AG10803 (cell line): ENCODE data around the gene EYA4.
A peak's percentile ranks its signal among the peaks of the same experiment; 100 is the strongest.

Source experiments
- DNase-seq: peaks from one replicate; pipeline ENCODE4 v3.0.0; 2010; ENCODE audit warnings: low read depth
- H3K4me3 ChIP-seq: 2 replicates; pipeline ENCODE4 v1.5.1; 2011; ENCODE audit warnings: mild to moderate bottlenecking, low read length, control low read depth
- TF ChIP-seq, protein P1 (sequence below): conservative IDR thresholded peaks from 2 replicates; pipeline ENCODE4 v1.5.1; 2011; ENCODE audit warnings: mild to moderate bottlenecking, low read length, control low read depth, inconsistent platforms

Gene EYA4

DNA sequence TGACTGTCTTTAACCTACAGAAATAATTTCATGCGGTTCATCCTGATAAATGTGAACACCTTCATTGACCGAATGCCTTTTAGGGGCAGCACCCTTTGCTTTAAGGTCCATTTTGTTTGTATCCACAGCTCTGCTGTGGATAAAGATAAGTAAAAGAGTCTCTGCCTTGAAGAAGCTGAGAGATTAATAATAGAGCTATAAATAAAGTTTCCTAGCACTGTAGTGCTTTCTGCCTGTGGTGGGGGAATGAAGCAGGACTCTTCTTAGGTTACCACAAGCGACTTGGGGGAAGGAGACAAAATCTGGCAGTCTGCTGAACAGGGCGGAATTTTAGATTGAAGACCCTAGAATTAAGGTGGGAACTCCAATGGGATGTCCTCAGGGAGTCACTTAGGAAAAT lies 57.6 kb downstream of the EYA4 start:
- DNase-seq: no peak
- H3K4me3 ChIP-seq: no peak overlapping the region
- TF ChIP-seq, protein P1, sequence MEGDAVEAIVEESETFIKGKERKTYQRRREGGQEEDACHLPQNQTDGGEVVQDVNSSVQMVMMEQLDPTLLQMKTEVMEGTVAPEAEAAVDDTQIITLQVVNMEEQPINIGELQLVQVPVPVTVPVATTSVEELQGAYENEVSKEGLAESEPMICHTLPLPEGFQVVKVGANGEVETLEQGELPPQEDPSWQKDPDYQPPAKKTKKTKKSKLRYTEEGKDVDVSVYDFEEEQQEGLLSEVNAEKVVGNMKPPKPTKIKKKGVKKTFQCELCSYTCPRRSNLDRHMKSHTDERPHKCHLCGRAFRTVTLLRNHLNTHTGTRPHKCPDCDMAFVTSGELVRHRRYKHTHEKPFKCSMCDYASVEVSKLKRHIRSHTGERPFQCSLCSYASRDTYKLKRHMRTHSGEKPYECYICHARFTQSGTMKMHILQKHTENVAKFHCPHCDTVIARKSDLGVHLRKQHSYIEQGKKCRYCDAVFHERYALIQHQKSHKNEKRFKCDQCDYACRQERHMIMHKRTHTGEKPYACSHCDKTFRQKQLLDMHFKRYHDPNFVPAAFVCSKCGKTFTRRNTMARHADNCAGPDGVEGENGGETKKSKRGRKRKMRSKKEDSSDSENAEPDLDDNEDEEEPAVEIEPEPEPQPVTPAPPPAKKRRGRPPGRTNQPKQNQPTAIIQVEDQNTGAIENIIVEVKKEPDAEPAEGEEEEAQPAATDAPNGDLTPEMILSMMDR: no peak

GRCh38 chr6:133300896-133301295 lies 59.7 kb downstream of the EYA4 start:
- TF ChIP-seq, protein P1: no peak

GRCh38 chr6:133301835-133302234 lies 60.7 kb downstream of the EYA4 start:
- DNase-seq: no peak
- H3K4me3 ChIP-seq: no peak overlapping the region
- TF ChIP-seq, protein P1: no peak

More at GRCh38 chr6:133300896-133301295, 59.7 kb downstream of the EYA4 start:
- no peak for DNase-seq
- no peak overlapping the region for H3K4me3 ChIP-seq

- H3K4me3 ChIP-seq: no peak overlapping the region
- DNase-seq: no peak
- TF ChIP-seq, protein P1: no peak
Measured at GRCh38 chr6:133306931-133307330, 65.8 kb downstream of the EYA4 start.

GRCh38 chr6:133309579-133309978 lies 68.4 kb downstream of the EYA4 start:
- TF ChIP-seq, protein P1: no peak
- H3K4me3 ChIP-seq: no peak overlapping the region
- DNase-seq: peak; percentile 9

GRCh38 chr6:133312006-133312405 lies 70.8 kb downstream of the EYA4 start:
- DNase-seq: no peak
- TF ChIP-seq, protein P1: no peak
- H3K4me3 ChIP-seq: no peak overlapping the region

DNA sequence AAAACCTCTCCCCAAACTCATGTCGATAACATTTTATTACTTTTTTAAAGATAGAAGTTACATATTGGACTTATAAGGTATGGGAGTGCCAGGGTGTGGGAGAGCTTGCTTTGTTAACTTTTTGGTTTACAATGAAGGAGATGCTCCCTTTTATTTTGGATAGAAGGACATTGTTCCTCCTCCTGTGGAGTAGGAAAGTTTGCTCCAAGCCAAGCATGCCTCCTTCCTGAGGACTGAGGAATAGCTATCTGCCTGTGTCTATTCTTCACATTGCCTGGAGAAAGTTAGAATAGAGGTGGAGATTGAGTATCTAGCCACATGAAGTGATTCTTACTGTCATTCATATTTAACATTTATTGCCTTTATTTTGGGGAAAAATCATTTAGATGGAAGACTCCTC lies 71.9 kb downstream of the EYA4 start:
- TF ChIP-seq, protein P1: no peak
- H3K4me3 ChIP-seq: no peak overlapping the region
- no peak for DNase-seq
